22Rv1 (cell line): Measurements from ENCODE around the gene PIERCE2.
A peak's percentile ranks its signal among the peaks of the same experiment; 100 is the strongest.

Experiments used
- H3K27ac ChIP-seq: fragments of 450-650 bp; 2 replicates; pipeline ENCODE4 v1.5.1; 2017
- ZFX ChIP-seq: fragments of 450-650 bp; IDR thresholded peaks from 2 replicates; pipeline ENCODE4 v1.6.1; 2017; ENCODE audit warnings: antibody characterized with exemption, borderline replicate concordance
- TF ChIP-seq, protein P1 (sequence below): fragments of 450-650 bp; IDR thresholded peaks from 2 replicates; pipeline ENCODE4 v1.5.1; 2017; ENCODE audit warnings: mild to moderate bottlenecking

The PIERCE2 gene

DNA sequence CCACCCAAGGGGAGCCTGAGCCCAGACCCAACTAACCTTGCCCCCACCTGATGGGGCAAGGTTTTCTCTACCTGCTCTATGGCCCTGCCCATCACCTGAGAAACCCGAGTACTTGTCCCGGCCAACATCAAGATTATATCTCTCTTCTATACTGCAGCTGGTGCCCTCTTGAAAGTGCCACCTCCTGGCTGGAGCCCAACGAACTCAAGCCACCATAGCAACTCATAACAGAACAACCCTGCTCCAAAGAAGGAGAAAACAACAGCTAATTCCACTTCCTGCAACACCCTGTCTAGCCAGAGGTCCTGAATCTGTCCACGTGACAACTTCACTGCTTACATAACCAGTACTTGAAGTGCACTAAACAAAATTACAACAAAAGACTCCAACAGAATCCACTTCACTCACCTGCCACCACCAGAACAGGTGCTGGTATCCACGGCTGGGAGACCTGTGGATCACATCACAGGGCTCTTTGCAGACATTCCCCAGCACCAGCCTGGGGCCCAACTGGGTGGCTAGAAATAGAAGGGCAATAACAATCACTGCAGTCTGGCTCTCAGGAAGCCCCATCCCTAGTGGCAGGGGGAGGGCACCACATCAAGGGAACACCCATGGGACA, 49.2 kb downstream of the PIERCE2 start:
- H3K27ac ChIP-seq, result peak overlapping the region; percentile 20; the same call in 1 of the 2 replicates
- TF ChIP-seq, protein P1, sequence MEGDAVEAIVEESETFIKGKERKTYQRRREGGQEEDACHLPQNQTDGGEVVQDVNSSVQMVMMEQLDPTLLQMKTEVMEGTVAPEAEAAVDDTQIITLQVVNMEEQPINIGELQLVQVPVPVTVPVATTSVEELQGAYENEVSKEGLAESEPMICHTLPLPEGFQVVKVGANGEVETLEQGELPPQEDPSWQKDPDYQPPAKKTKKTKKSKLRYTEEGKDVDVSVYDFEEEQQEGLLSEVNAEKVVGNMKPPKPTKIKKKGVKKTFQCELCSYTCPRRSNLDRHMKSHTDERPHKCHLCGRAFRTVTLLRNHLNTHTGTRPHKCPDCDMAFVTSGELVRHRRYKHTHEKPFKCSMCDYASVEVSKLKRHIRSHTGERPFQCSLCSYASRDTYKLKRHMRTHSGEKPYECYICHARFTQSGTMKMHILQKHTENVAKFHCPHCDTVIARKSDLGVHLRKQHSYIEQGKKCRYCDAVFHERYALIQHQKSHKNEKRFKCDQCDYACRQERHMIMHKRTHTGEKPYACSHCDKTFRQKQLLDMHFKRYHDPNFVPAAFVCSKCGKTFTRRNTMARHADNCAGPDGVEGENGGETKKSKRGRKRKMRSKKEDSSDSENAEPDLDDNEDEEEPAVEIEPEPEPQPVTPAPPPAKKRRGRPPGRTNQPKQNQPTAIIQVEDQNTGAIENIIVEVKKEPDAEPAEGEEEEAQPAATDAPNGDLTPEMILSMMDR, result no peak
- TF ChIP-seq ZFX, result no peak

DNA sequence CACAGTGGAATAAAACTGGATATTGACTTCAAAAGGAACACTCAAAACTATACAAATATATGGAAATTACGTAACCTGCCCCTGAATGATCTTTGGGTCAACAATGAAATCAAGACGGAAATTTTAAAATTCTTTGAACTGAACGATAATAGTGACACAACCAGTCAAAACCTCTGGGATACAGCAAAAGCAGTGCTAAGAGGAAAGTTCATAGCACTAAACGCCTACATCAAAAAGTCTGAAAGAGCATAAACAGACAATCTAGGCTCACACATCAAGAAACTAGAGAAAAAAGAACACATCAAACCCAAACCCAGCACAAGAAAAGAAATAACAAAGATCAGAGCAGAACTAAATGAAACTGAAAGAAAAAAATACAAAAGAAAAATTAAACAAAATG, 53.2 kb downstream of the PIERCE2 start:
- no peak overlapping the region for H3K27ac ChIP-seq
- TF ChIP-seq, protein P1, result no peak
- TF ChIP-seq ZFX, result no peak

DNA sequence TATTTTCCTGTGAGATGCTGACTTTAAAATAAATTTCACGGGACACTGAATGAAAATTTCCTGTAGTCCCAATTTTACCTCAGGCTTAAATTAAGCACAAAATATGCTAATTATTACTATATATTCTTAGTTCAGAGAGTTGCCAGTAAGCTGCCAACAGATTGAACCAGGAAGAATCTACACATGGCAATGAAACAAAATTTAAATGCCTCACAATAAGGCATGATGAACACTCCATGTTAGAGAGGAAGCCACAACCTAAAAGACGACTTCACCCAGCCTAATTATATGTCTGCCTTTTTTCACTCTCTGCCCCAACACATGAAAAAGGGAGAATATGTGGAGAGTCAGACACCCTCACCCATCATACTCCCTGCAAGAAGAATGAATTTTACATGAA, 60.0 kb downstream of the PIERCE2 start:
- no peak for TF ChIP-seq ZFX
- TF ChIP-seq, protein P1, result no peak
- no peak overlapping the region for H3K27ac ChIP-seq
